SK-N-SH treated with all-trans-retinoic acid at 6 μM for 48 hours (cell line): ENCODE data around the gene CPLX1.

ENCODE experiments used
- ATAC-seq: fragments of 200-7000 bp; cut with Tn5 transposase; 3 replicates; pipeline ENCODE4 v1.9.1; 2020; ENCODE audit warnings: mild to moderate bottlenecking, moderate library complexity
- ARNTL ChIP-seq: fragments of 450-650 bp; formaldehyde crosslinking; IDR thresholded peaks from 2 replicates; pipeline ENCODE4 v1.5.0; 2020; ENCODE audit warnings: low read depth, mild to moderate bottlenecking, moderate library complexity, borderline replicate concordance
- BACH2 ChIP-seq: fragments of 250-450 bp; sonication (Bioruptor Pico); IDR thresholded peaks from 2 replicates; pipeline ENCODE4 v1.9.0; 2021; ENCODE audit warnings: mild to moderate bottlenecking, borderline replicate concordance
- CSDC2 ChIP-seq: fragments of 250-450 bp; sonication (Bioruptor Pico); IDR thresholded peaks from 2 replicates; pipeline ENCODE4 v1.5.0; 2020; ENCODE audit warnings: mild to moderate bottlenecking, moderate library complexity
- ESRRG ChIP-seq: fragments of 250-450 bp; sonication (Bioruptor Pico); IDR thresholded peaks from 2 replicates; pipeline ENCODE4 v1.6.1; 2021; ENCODE audit warnings: mild to moderate bottlenecking
- GLIS3 ChIP-seq: fragments of 250-450 bp; sonication (Bioruptor Pico); IDR thresholded peaks from 2 replicates; pipeline ENCODE4 v1.5.0; 2020; ENCODE audit warnings: mild to moderate bottlenecking, moderate library complexity
- ISL1 ChIP-seq: fragments of 250-450 bp; sonication (Bioruptor Pico); IDR thresholded peaks from 2 replicates; pipeline ENCODE4 v2.1.2; 2022; ENCODE audit warnings: mild to moderate bottlenecking, moderate library complexity
- OSR1 ChIP-seq: fragments of 250-450 bp; sonication (Bioruptor Pico); IDR thresholded peaks from 2 replicates; pipeline ENCODE4 v1.8.0; 2022; ENCODE audit warnings: moderate library complexity, mild to moderate bottlenecking, inconsistent platforms
- PPARA ChIP-seq: fragments of 250-450 bp; sonication (Bioruptor Pico); IDR thresholded peaks from 2 replicates; pipeline ENCODE4 v1.5.0; 2020; ENCODE audit warnings: mild to moderate bottlenecking, borderline replicate concordance
- RARB ChIP-seq: fragments of 250-450 bp; sonication (Bioruptor Pico); IDR thresholded peaks from 2 replicates; pipeline ENCODE4 v1.8.0; 2021; ENCODE audit warnings: mild to moderate bottlenecking, moderate library complexity
- SNAI2 ChIP-seq: fragments of 250-450 bp; sonication (Bioruptor Pico); IDR thresholded peaks from 2 replicates; pipeline ENCODE4 v1.5.0; 2020; ENCODE audit warnings: mild to moderate bottlenecking, moderate library complexity
- TCF4 ChIP-seq: fragments of 250-450 bp; sonication (Bioruptor Pico); IDR thresholded peaks from 2 replicates; pipeline ENCODE4 v1.8.0; 2021; ENCODE audit warnings: mild to moderate bottlenecking, moderate library complexity, borderline replicate concordance
- TOX ChIP-seq: fragments of 250-450 bp; sonication (Bioruptor Pico); IDR thresholded peaks from 2 replicates; pipeline ENCODE4 v1.8.0; 2021; ENCODE audit warnings: mild to moderate bottlenecking, moderate library complexity, borderline replicate concordance
- ZC3H10 ChIP-seq: fragments of 250-450 bp; sonication (Bioruptor Pico); IDR thresholded peaks from 2 replicates; pipeline ENCODE4 v1.5.1; 2021; ENCODE audit warnings: mild to moderate bottlenecking, moderate library complexity
- ZFP3 ChIP-seq: fragments of 250-450 bp; sonication (Bioruptor Pico); IDR thresholded peaks from 2 replicates; pipeline ENCODE4 v1.5.0; 2020; ENCODE audit warnings: mild to moderate bottlenecking, moderate library complexity
- ZNF565 ChIP-seq: fragments of 450-650 bp; formaldehyde crosslinking; conservative IDR thresholded peaks from 2 replicates; pipeline ENCODE4 v1.5.0; 2020; ENCODE audit warnings: low read depth, mild to moderate bottlenecking, moderate library complexity
- ZNF70 ChIP-seq: fragments of 450-650 bp; formaldehyde crosslinking; IDR thresholded peaks from 2 replicates; pipeline ENCODE4 v1.5.0; 2020; ENCODE audit warnings: mild to moderate bottlenecking, moderate library complexity
- ZNF8 ChIP-seq: fragments of 450-650 bp; formaldehyde crosslinking; IDR thresholded peaks from 2 replicates; pipeline ENCODE4 v1.5.0; 2020; ENCODE audit warnings: mild to moderate bottlenecking, moderate library complexity
- TF ChIP-seq, protein P1 (sequence below): fragments of 250-450 bp; sonication (Bioruptor Pico); IDR thresholded peaks from 2 replicates; pipeline ENCODE4 v1.5.1; 2020; ENCODE audit warnings: low read depth, mild to moderate bottlenecking, moderate library complexity
- TF ChIP-seq, protein P2 (sequence below): fragments of 250-450 bp; sonication (Bioruptor Pico); IDR thresholded peaks from 2 replicates; pipeline ENCODE4 v1.5.1; 2021; ENCODE audit warnings: mild to moderate bottlenecking, moderate library complexity
- TF ChIP-seq, protein P3 (sequence below): fragments of 250-450 bp; sonication (Bioruptor Pico); IDR thresholded peaks from 2 replicates; pipeline ENCODE4 v1.8.0; 2020; ENCODE audit warnings: mild to moderate bottlenecking, moderate library complexity, borderline replicate concordance
- TF ChIP-seq, protein P4 (sequence below): fragments of 250-450 bp; sonication (Bioruptor Pico); IDR thresholded peaks from 2 replicates; pipeline ENCODE4 v1.5.0; 2020; ENCODE audit warnings: mild to moderate bottlenecking, moderate library complexity
- TF ChIP-seq, protein P5 (sequence below): fragments of 250-450 bp; sonication (Bioruptor Pico); IDR thresholded peaks from 2 replicates; pipeline ENCODE4 v1.8.0; 2021; ENCODE audit warnings: low read depth, mild to moderate bottlenecking, moderate library complexity, borderline replicate concordance

Gene CPLX1

DNA sequence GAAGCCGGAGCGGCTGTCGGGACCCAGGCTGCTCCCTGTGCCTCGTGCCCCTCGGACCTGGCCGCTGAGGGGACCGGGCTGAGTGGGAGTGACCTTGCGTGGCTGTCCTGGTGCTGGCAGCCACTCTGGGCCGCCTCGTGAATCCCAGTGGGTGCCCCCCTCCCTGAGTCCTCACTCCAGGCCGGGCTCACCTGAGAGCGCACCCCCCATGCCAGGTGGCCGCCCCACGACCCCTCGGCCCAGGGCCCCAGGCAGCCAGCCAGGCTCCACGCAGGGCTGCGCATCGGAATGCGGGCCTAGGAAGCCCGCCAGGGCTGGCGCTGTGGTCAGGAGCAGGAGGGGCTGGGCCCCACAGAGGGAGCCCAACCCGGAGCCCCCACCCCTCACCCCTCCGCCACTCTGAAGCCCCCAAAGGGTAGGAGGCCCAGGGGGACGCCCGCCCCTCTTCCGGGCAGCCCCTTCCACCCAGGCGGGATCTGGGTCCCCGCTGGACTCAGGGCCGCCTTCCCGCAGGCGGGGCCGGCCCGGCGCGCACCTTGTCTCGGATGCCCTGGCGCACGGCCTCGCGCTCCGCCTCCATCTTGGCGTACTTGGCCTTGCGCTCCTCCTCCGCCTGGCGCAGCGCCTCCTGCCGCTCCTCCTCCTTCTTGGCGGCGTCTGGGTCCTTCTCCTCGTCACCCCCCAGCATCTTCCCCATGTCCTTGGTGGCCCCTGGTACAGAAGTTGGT is 33.9 kb downstream of the CPLX1 start:
- TF ChIP-seq ZNF565 (CRISPR knock-in tag) (no peak), TOX (no peak), PPARA (CRISPR knock-in tag) (no peak), ISL1 (no peak), CSDC2 (CRISPR knock-in tag) (no peak), ESRRG (CRISPR knock-in tag) (no peak), RARB (CRISPR knock-in tag) (no peak), ZNF8 (CRISPR knock-in tag) (no peak), BACH2 (no peak), TCF4 (CRISPR knock-in tag) (no peak)
- TF ChIP-seq, protein P1, sequence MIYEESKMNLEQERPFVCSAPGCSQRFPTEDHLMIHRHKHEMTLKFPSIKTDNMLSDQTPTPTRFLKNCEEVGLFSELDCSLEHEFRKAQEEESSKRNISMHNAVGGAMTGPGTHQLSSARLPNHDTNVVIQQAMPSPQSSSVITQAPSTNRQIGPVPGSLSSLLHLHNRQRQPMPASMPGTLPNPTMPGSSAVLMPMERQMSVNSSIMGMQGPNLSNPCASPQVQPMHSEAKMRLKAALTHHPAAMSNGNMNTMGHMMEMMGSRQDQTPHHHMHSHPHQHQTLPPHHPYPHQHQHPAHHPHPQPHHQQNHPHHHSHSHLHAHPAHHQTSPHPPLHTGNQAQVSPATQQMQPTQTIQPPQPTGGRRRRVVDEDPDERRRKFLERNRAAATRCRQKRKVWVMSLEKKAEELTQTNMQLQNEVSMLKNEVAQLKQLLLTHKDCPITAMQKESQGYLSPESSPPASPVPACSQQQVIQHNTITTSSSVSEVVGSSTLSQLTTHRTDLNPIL (CRISPR knock-in tag), result no peak
- TF ChIP-seq, protein P2, sequence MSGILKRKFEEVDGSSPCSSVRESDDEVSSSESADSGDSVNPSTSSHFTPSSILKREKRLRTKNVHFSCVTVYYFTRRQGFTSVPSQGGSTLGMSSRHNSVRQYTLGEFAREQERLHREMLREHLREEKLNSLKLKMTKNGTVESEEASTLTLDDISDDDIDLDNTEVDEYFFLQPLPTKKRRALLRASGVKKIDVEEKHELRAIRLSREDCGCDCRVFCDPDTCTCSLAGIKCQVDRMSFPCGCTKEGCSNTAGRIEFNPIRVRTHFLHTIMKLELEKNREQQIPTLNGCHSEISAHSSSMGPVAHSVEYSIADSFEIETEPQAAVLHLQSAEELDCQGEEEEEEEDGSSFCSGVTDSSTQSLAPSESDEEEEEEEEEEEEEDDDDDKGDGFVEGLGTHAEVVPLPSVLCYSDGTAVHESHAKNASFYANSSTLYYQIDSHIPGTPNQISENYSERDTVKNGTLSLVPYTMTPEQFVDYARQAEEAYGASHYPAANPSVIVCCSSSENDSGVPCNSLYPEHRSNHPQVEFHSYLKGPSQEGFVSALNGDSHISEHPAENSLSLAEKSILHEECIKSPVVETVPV (CRISPR knock-in tag), result no peak
- TF ChIP-seq, protein P3, sequence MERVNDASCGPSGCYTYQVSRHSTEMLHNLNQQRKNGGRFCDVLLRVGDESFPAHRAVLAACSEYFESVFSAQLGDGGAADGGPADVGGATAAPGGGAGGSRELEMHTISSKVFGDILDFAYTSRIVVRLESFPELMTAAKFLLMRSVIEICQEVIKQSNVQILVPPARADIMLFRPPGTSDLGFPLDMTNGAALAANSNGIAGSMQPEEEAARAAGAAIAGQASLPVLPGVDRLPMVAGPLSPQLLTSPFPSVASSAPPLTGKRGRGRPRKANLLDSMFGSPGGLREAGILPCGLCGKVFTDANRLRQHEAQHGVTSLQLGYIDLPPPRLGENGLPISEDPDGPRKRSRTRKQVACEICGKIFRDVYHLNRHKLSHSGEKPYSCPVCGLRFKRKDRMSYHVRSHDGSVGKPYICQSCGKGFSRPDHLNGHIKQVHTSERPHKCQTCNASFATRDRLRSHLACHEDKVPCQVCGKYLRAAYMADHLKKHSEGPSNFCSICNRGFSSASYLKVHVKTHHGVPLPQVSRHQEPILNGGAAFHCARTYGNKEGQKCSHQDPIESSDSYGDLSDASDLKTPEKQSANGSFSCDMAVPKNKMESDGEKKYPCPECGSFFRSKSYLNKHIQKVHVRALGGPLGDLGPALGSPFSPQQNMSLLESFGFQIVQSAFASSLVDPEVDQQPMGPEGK (CRISPR knock-in tag), result no peak
- TF ChIP-seq, protein P4, sequence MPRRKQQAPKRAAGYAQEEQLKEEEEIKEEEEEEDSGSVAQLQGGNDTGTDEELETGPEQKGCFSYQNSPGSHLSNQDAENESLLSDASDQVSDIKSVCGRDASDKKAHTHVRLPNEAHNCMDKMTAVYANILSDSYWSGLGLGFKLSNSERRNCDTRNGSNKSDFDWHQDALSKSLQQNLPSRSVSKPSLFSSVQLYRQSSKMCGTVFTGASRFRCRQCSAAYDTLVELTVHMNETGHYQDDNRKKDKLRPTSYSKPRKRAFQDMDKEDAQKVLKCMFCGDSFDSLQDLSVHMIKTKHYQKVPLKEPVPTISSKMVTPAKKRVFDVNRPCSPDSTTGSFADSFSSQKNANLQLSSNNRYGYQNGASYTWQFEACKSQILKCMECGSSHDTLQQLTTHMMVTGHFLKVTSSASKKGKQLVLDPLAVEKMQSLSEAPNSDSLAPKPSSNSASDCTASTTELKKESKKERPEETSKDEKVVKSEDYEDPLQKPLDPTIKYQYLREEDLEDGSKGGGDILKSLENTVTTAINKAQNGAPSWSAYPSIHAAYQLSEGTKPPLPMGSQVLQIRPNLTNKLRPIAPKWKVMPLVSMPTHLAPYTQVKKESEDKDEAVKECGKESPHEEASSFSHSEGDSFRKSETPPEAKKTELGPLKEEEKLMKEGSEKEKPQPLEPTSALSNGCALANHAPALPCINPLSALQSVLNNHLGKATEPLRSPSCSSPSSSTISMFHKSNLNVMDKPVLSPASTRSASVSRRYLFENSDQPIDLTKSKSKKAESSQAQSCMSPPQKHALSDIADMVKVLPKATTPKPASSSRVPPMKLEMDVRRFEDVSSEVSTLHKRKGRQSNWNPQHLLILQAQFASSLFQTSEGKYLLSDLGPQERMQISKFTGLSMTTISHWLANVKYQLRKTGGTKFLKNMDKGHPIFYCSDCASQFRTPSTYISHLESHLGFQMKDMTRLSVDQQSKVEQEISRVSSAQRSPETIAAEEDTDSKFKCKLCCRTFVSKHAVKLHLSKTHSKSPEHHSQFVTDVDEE, result no peak
- no peak for ATAC-seq

DNA sequence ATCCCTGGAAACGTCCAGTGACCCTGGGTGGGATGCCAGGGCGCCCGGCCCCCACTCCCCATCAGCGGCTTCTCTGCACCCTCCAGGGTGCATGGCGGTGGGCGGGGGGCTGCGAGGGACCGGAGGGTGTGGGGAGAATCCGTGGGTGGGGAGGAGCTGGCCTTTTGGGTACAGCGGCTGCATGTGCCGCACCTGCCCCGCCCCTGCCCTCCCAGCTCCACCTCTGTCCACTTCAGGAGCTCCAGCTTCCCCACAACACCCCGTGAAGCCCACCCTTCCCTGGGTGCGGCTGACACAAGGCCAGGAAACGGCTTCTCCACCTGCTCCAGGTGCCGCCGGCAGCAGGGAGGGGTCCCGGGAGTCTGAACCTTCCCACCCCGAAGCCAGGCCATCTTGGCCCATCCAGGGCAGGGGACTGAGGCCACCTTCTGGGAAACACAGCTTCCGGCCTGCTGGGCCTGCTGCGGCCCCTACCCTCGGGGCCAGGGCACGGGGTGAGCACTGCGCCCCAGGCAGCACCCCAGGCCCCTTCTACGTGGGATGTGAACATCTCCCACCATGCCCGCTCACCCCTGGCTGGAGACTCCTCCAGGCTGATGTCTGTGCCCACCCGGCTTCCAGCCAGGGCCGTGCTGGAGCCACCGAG is 34.6 kb downstream of the CPLX1 start:
- ATAC-seq, result no peak
- TF ChIP-seq, protein P5, sequence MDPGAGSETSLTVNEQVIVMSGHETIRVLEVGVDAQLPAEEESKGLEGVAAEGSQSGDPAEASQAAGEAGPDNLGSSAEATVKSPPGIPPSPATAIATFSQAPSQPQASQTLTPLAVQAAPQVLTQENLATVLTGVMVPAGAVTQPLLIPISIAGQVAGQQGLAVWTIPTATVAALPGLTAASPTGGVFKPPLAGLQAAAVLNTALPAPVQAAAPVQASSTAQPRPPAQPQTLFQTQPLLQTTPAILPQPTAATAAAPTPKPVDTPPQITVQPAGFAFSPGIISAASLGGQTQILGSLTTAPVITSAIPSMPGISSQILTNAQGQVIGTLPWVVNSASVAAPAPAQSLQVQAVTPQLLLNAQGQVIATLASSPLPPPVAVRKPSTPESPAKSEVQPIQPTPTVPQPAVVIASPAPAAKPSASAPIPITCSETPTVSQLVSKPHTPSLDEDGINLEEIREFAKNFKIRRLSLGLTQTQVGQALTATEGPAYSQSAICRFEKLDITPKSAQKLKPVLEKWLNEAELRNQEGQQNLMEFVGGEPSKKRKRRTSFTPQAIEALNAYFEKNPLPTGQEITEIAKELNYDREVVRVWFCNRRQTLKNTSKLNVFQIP, result no peak
- no peak for TF ChIP-seq RARB (CRISPR knock-in tag)
- no peak for TF ChIP-seq TCF4 (CRISPR knock-in tag)
- TF ChIP-seq ZC3H10 (CRISPR knock-in tag), result no peak
- TF ChIP-seq, protein P2 (CRISPR knock-in tag), result no peak
- TF ChIP-seq ZNF565 (CRISPR knock-in tag), result no peak

DNA sequence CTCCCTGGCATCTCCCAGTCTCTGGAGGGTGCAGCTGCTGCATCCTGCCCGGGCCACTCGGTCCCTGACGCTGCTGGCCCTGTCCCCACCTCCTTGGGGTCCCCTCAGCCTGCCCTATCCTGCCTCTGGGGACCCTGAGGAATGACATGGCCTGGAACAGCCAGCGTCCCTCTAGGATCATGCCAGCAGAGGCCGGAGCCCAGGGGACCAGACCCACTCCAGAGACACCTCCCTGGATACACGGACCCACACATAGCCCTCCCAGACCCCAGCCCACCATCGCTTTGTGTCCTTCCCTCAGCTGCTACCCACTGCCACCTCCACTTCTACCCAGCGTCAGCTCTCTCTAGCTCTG is 35.5 kb downstream of the CPLX1 start:
- ATAC-seq, result no peak
- no peak for TF ChIP-seq ARNTL (CRISPR knock-in tag)
- no peak for TF ChIP-seq TOX
- TF ChIP-seq SNAI2 (CRISPR knock-in tag), result no peak
- TF ChIP-seq ZFP3 (CRISPR knock-in tag), result no peak
- TF ChIP-seq, protein P1 (CRISPR knock-in tag), result no peak
- no peak for TF ChIP-seq OSR1 (CRISPR knock-in tag)
- TF ChIP-seq TCF4 (CRISPR knock-in tag), result no peak
- TF ChIP-seq RARB (CRISPR knock-in tag), result no peak
- TF ChIP-seq CSDC2 (CRISPR knock-in tag), result no peak
- no peak for TF ChIP-seq ESRRG (CRISPR knock-in tag)
- no peak for TF ChIP-seq BACH2
- TF ChIP-seq ISL1, result no peak
- no peak for TF ChIP-seq ZNF8 (CRISPR knock-in tag)
- no peak for TF ChIP-seq ZNF565 (CRISPR knock-in tag)
- TF ChIP-seq, protein P2 (CRISPR knock-in tag), result no peak
- TF ChIP-seq GLIS3, result no peak
- no peak for TF ChIP-seq ZNF70
- TF ChIP-seq PPARA (CRISPR knock-in tag), result no peak
